ENCODE data around the gene RNF126. TPM values are rescaled to one million over a fixed set of nuclear protein-coding genes. Genes with fewer than 3 reads are reported as not detected.

Gene RNF126
- 68.0 TPM for total RNA-seq

- Histone ChIP-seq H3K27ac (peak within 1 kb of the TSS; percentile 93), H3K36me3 (no peaks in the 10 kb centered on the region), H3K4me1 (peaks cover 61% of the 10 kb centered on the region), H3K27me3 (no peaks in the 10 kb centered on the region), H3K9me3 (no peaks in the 10 kb centered on the region), H3K4me3 (peak within 1 kb of the TSS; percentile 66 to 74)
- no peak for DNase-seq (ENCODE audit: extremely low spot score in 2 of 2)
- intact Hi-C loops (cut with DNase I) = no loop called here
- TF ChIP-seq CTCF (IDR thresholded peaks at IDR 0.05) (no peak), POLR2A (IDR thresholded peaks at IDR 0.05) (peak in 1 of 2 donors; percentile 52), POLR2AphosphoS5 (IDR thresholded peaks at IDR 0.05; ENCODE audit: insufficient read depth in 1 of 2, low read depth in 1 of 2) (peak; percentile 28 to 91)
Measured at GRCh38 chr19:662962-663681, at the start of gene RNF126. RNF126 (minus strand) TSS chr19:663214; CDS start chr19:663121, 93 bp downstream.

GRCh38 chr19:711254-711653 lies 48.2 kb upstream of the RNF126 start:
- Histone ChIP-seq H3K27me3 (no peaks in the 10 kb centered on the region), H3K27ac (peak overlapping the region; percentile 87), H3K4me1 (peaks cover 30% of the 10 kb centered on the region), H3K36me3 (no peaks in the 10 kb centered on the region), H3K9me3 (no peaks in the 10 kb centered on the region), H3K4me3 (peak overlapping the region; percentile 59 to 73)
- no peak for TF ChIP-seq POLR2A (IDR thresholded peaks at IDR 0.05)
- no peak for TF ChIP-seq CTCF (IDR thresholded peaks at IDR 0.05)
- TF ChIP-seq POLR2AphosphoS5 (IDR thresholded peaks at IDR 0.05; ENCODE audit: insufficient read depth in 1 of 2, low read depth in 1 of 2) = no peak
- DNase-seq (ENCODE audit: extremely low spot score in 2 of 2) = no peak
- intact Hi-C loops (cut with DNase I) = no loop called here

GRCh38 chr19:710767-711166 lies 47.8 kb upstream of the RNF126 start:
- no peaks in the 10 kb centered on the region for H3K36me3 ChIP-seq
- no peaks in the 10 kb centered on the region for H3K27me3 ChIP-seq
- peaks cover 30% of the 10 kb centered on the region for H3K4me1 ChIP-seq
- intact Hi-C loops (cut with DNase I) = no loop called here
- no peak for DNase-seq (ENCODE audit: extremely low spot score in 2 of 2)
- peak overlapping the region; percentile 59 to 73 for H3K4me3 ChIP-seq
- no peaks in the 10 kb centered on the region for H3K9me3 ChIP-seq
- peak overlapping the region; percentile 87 for H3K27ac ChIP-seq
- TF ChIP-seq CTCF (IDR thresholded peaks at IDR 0.05) = no peak
- TF ChIP-seq POLR2AphosphoS5 (IDR thresholded peaks at IDR 0.05; ENCODE audit: insufficient read depth in 1 of 2, low read depth in 1 of 2) = no peak
- TF ChIP-seq POLR2A (IDR thresholded peaks at IDR 0.05) = no peak

GRCh38 chr19:709965-710571 lies 47.1 kb upstream of the RNF126 start:
- Histone ChIP-seq H3K4me3 (peak overlapping the region; percentile 59 to 73), H3K27ac (peak overlapping the region; percentile 87), H3K9me3 (no peaks in the 10 kb centered on the region), H3K27me3 (no peaks in the 10 kb centered on the region), H3K36me3 (no peaks in the 10 kb centered on the region), H3K4me1 (peaks cover 30% of the 10 kb centered on the region)
- TF ChIP-seq POLR2AphosphoS5 (IDR thresholded peaks at IDR 0.05; ENCODE audit: insufficient read depth in 1 of 2, low read depth in 1 of 2) (peak in 1 of 2 donors; percentile 65), POLR2A (IDR thresholded peaks at IDR 0.05) (peak in 1 of 2 donors; percentile 24), CTCF (IDR thresholded peaks at IDR 0.05) (no peak)
- no peak for DNase-seq (ENCODE audit: extremely low spot score in 2 of 2)
- intact Hi-C loops (cut with DNase I) = no loop called here
